SK-N-SH (cell line): ENCODE data around the gene LAMTOR1.

Experiments used
- ELF1 ChIP-seq: IDR thresholded peaks from 2 replicates; pipeline ENCODE4 v1.4.0; 2012
- EZH2phosphoT487 ChIP-seq: fragments of 200-600 bp; sonication (generic); IDR thresholded peaks from 2 replicates; pipeline ENCODE4 v1.6.1; 2017; ENCODE audit warnings: low read depth, mixed run types, mild to moderate bottlenecking, antibody characterized with exemption, moderate library complexity, borderline replicate concordance
- JUND ChIP-seq: IDR thresholded peaks from 2 replicates; pipeline ENCODE4 v1.4.0; 2012
- MEF2A ChIP-seq: IDR thresholded peaks from 2 replicates; pipeline ENCODE4 v1.4.0; 2012; ENCODE audit warnings: low read depth, borderline replicate concordance
- NRF1 ChIP-seq: IDR thresholded peaks from 2 replicates; pipeline ENCODE4 v1.6.1; 2012; ENCODE audit warnings: low read depth, mild to moderate bottlenecking, low read length
- POLR2AphosphoS5 ChIP-seq: IDR thresholded peaks from 2 replicates; pipeline ENCODE4 v1.6.1; 2012; ENCODE audit warnings: low read depth, low read length
- RAD21 ChIP-seq: IDR thresholded peaks from 2 replicates; pipeline ENCODE4 v1.6.1; 2012; ENCODE audit warnings: mild to moderate bottlenecking, low read length
- RCOR1 ChIP-seq: fragments of 150-350 bp; IDR thresholded peaks from 2 replicates; pipeline ENCODE4 v1.6.1; 2017; ENCODE audit warnings: antibody characterized with exemption, low read length
- RFX5 ChIP-seq: IDR thresholded peaks from 2 replicates; pipeline ENCODE4 v1.6.1; 2012; ENCODE audit warnings: mild to moderate bottlenecking, improper control_type of control experiment, low read length
- SMC3 ChIP-seq: IDR thresholded peaks from 2 replicates; pipeline ENCODE4 v1.6.1; 2012; ENCODE audit warnings: low read depth, low read length, improper control_type of control experiment
- TAF1 ChIP-seq: IDR thresholded peaks from 2 replicates; pipeline ENCODE4 v1.6.1; 2012; ENCODE audit warnings: low read depth, mild to moderate bottlenecking, low read length, moderate library complexity, borderline replicate concordance
- YY1 ChIP-seq: IDR thresholded peaks from 2 replicates; pipeline ENCODE4 v1.4.0; 2012; ENCODE audit warnings: low read depth, mild to moderate bottlenecking
- TF ChIP-seq, protein P1 (sequence below): fragments of 200-600 bp; sonication (generic); IDR thresholded peaks from 2 replicates; pipeline ENCODE4 v1.6.1; 2017; ENCODE audit warnings: antibody characterized with exemption, mild to moderate bottlenecking, moderate library complexity

DNA sequence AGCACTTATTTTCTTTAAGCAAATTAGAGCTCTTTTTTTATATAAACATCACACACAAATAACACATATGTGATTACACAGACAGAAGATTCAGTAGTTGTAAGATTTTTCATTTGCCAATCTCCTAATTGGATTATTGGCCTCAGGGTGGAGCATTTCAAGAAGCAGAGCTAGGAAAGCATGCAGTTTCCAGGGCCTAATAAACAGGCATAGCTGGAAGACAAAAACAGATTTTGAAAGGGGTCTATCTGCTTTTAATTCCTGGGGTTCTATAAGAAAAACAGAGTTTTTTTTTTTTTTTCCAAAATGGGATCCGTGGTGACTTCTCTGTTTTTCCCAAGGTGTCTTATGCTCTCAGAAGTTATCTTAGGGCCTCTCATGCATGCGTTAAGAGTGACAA is 24.8 kb upstream of the LAMTOR1 start:
- TF ChIP-seq, protein P1, sequence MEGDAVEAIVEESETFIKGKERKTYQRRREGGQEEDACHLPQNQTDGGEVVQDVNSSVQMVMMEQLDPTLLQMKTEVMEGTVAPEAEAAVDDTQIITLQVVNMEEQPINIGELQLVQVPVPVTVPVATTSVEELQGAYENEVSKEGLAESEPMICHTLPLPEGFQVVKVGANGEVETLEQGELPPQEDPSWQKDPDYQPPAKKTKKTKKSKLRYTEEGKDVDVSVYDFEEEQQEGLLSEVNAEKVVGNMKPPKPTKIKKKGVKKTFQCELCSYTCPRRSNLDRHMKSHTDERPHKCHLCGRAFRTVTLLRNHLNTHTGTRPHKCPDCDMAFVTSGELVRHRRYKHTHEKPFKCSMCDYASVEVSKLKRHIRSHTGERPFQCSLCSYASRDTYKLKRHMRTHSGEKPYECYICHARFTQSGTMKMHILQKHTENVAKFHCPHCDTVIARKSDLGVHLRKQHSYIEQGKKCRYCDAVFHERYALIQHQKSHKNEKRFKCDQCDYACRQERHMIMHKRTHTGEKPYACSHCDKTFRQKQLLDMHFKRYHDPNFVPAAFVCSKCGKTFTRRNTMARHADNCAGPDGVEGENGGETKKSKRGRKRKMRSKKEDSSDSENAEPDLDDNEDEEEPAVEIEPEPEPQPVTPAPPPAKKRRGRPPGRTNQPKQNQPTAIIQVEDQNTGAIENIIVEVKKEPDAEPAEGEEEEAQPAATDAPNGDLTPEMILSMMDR: no peak
- no peak for TF ChIP-seq EZH2phosphoT487
- no peak for TF ChIP-seq RCOR1
- TF ChIP-seq YY1: no peak
- TF ChIP-seq POLR2AphosphoS5: no peak
- TF ChIP-seq JUND: no peak
- TF ChIP-seq ELF1: no peak
- TF ChIP-seq TAF1: no peak
- no peak for TF ChIP-seq SMC3
- no peak for TF ChIP-seq RAD21
- TF ChIP-seq NRF1: no peak
- no peak for TF ChIP-seq MEF2A
- TF ChIP-seq RFX5: no peak
